ENCODE data around the gene PRPF19.

The PRPF19 gene

GRCh38 chr11:60937811-60938210, 31.4 kb upstream of the PRPF19 start:
- no peak for DNase-seq (ENCODE audit: low spot score)

GRCh38 chr11:60937144-60937527, 30.8 kb upstream of the PRPF19 start:
- DNase-seq (ENCODE audit: low spot score), result no peak

GRCh38 chr11:60936467-60937143, 30.2 kb upstream of the PRPF19 start:
- DNase-seq (ENCODE audit: low spot score), result no peak

GRCh38 chr11:60935676-60936442, 29.5 kb upstream of the PRPF19 start:
- DNase-seq (ENCODE audit: low spot score), result no peak

- DNase-seq (ENCODE audit: low spot score), result no peak
Measured at GRCh38 chr11:60934790-60935605, 28.6 kb upstream of the PRPF19 start.

DNA sequence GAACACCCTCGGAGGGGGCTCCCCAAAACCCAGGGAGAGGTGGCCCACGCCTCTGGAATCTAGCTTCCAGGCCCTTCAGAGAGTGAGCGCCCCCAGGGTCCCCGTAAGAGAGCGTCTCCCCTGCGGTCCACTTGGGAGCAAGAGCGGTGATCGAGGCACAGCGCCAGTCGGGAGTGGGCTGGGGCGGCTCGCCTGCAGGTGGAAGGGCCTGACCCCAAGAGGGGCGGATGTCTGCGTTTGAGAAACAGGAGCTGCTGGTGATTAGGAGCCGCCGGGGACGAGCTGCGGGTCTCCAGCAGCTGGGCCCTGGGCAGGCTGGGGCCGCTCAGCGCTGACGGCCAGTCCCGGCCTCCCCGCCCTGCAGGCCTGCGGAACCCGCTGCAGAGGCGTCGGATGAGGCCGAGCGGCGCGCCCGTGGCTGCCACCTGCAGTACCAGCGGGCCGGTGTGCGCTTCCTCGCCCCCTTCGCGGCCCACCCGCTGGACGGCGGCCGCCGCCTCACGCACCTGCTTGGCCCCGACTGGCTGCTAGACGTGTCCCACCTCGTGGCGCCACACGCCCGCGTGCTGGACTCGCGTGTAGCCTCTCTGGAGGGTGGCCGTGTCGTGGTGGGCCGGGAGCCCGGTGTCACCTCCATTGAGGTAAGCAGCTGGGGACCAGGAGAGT, 27.9 kb upstream of the PRPF19 start:
- no peak for DNase-seq (ENCODE audit: low spot score)

DNA sequence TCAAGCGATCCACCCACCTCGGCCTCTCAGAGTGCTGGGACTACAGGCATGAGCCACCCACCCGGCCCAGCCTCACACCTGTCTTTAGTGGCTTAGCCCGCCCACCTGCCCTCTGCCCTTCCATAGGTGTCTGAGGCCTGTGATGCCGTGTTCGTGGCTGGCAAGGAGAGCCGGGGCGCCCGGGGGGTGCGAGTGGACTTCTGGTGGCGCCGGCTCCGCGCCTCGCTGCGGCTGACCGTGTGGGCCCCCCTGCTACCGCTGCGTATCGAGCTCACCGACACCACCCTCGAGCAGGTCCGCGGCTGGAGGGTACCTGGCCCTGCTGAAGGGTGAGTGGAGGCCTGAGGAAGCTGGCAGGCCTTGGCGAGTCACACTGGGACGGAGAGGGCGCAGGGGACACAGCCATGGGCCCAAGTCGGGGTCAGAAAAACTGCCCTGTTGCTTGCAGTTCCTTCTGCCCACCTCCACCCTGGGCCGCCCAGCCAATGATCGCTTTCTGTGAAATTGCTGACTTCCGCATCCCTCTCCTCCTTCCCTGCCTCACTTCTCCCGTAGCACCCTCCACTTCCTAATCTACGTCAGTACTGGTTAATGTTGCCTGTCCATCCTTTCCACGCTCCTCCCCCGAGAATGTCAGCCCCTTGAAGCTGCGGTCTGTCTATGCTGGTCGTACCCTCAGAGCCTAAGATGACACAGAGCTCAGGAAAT, 27.2 kb upstream of the PRPF19 start:
- no peak for DNase-seq (ENCODE audit: low spot score)

DNA sequence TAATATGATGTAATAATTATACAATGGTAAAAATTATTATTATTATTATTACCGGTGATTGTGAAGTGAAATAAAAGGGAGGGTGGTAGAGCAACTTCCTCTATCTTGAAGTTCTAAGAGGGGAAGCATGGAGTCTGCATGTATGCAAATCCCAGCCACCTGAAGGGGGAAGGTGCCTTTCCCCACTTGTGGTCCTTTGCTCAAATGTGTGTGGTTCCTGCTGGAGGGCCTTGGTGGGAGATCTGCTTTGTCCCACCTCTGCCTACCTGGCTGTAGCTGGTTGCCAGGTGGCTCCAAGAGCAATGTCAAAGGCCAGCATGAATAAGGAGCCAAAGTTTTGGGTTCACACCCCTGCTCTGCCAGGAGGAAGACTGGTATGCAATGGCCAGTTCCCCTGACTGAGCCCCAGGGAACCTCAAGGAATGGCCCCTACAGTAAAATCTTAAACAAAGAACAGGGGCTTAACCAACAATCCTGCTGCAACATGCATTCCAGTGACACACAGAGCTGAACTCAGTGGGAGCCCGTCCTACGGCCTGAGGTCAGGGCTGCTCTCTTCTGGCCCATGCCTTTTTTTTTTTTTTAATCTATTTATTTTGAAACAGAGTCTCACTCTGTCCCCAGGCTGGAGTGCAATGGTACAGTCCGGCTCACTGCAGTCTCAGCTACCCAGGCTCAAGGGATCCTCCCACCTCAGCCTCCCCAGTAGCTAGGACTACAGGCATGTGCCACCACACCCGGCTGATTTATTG, 26.4 kb upstream of the PRPF19 start:
- no peak for DNase-seq (ENCODE audit: low spot score)

- no peak for DNase-seq (ENCODE audit: low spot score)
Measured at GRCh38 chr11:60931917-60932316, 25.5 kb upstream of the PRPF19 start.

DNA sequence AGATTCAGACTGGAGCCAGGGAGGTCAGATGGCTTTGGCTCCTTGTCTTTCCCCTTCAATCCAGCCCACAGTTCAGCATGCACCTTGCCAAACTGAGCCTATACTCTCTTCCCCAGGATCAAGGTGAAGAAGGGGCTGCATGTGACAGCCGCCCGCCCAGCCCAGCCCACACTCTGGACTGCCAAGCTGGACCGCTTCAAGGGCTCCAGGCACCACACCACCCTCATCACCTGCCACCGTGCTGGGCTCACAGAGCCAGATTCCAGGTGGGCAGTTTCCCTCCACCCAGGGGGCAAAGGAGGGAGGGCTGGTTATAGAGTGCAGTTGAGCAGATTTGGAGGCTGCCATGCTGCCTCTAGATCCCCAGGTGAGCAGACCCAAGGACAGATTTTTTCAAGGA, 24.0 kb upstream of the PRPF19 start:
- DNase-seq (ENCODE audit: low spot score), result no peak

GRCh38 chr11:60929764-60930163, 23.4 kb upstream of the PRPF19 start:
- DNase-seq (ENCODE audit: low spot score), result no peak

GRCh38 chr11:60928563-60929001, 22.2 kb upstream of the PRPF19 start:
- no peak for DNase-seq (ENCODE audit: low spot score)

DNA sequence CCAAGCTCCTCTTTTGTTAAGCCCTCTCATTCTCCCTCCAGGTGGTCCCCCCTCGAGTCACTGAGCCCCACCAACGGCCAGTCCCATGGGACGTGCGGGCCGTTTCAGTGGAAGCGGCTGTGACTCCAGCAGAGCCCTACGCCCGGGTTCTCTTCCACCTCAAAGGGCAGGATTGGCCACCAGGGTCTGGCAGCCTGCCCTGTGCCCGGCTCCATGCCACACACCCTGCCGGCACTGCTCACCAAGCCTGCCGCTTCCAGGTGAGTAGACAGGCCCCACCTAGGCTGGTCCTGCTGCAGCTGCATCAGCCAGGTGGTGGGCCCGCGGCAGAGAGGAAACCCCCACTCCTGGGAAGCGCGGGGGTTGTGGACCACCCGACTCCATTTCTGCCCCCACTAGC, 21.2 kb upstream of the PRPF19 start:
- DNase-seq (ENCODE audit: low spot score), result no peak

DNA sequence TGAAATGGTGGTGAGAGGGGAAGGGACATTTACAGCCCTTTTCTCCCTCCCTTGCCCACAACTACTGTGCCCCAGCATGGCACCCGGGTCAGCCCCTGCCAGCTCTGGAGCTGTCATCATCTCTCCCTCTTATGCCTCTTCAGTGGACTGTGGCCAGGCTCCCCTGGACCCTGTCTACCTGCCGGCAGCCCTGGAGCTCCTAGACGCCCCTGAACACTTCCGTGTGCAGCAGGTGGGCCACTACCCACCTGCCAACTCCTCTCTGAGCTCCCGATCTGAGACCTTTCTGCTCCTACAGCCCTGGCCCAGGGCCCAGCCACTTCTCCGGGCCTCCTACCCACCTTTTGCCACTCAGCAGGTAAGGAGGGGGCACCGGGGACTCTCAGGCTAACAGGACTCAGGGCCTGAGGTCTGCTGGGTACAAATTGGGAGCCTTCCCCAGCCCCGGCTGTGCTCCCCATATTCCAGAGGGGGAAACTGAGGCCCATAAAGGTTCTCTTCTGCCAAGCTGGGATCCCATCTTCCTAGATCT, 20.7 kb upstream of the PRPF19 start:
- DNase-seq (ENCODE audit: low spot score), result no peak

DNA sequence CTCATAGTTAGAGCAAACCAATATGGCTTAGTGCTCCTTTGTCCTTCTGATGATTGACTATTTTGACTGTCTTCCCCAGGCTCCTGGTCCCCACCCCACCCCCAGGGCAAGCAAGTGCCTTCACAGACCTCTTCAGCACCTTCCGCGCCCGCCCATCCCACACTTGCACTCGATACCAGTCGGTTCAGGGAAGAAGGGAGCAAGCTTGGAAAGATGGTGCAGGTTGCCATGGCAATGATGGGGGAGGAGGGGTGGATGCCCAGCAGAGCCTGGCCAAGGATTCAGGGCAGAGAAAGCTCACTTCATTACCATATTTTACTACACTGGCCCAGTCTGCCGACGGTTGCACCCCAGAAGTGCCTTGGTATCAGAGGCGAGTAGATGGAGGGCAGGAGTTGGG, 20.1 kb upstream of the PRPF19 start:
- no peak for DNase-seq (ENCODE audit: low spot score)

GRCh38 chr11:60925868-60926267, 19.5 kb upstream of the PRPF19 start:
- DNase-seq (ENCODE audit: low spot score), result peak; percentile 59

DNA sequence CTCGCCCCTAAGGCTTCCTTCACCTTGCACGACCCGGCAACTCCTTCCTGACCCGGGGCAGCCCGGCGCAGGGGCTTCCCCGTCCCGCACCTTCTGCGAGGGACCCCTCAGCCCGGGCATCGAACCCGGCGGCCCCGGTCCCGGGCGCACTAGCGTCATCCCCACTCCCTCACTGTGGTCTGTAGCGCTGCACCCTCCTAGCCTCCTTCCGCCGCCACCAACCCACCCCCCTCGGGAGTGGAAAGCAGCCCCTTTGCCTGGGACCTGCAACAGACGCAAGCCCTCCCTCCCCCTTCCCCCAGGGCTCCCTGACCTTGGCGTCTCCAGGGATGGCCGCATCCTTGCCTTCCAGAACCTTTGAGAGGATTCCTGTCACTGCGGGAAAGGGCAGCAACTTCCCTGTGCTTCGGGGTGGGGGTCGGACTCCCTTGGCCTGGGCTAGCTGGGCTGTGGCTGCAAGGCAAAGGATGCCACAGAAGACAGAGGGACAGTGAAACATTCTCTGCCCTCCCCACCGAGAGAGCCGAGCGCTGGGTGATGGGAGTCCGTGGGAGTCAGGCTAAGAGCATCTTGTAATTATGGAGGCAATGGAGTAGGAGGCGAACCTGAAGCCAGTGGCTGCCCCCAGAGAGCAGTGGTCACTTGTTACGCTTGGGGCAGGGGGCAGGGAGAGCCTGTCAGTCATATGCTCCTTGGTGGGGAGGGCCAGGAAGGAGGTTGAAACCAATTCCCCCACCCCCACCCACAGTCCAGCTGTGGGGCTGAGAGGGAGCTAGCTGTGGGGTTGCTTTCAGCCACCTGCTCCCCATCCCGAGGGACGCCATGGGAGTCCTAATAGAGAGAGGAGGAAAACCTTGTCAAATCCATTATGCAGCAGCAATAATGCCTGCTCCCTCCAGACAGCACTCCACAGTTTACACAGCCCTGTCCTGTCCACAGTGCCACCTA, 18.8 kb upstream of the PRPF19 start:
- DNase-seq (ENCODE audit: low spot score), result peak; percentile 32

GRCh38 chr11:60924110-60924905, 17.9 kb upstream of the PRPF19 start, which contains the start of gene TMEM132A:
TMEM132A (plus strand) TSS chr11:60924460; CDS start chr11:60924634, 174 bp downstream.
- peak; percentile 96 for DNase-seq (ENCODE audit: low spot score)

GRCh38 chr11:60923800-60924109, 17.4 kb upstream of the PRPF19 start:
- no peak for DNase-seq (ENCODE audit: low spot score)
